Suppressor macrophage treated with lipopolysaccharide for 1 hour (primary cell): ENCODE data around the gene OR8J3.
"Not testable (repeated sequence)": the region's sequence is repeated elsewhere in the genome, so short reads cannot be mapped to it uniquely, and the experiment has no call there.

ENCODE experiments used
- DNase-seq, 3 donors: peaks; one replicate each; pipeline ENCODE4 v3.0.0-alpha.2; 2020 to 2022

Gene OR8J3, protein sequence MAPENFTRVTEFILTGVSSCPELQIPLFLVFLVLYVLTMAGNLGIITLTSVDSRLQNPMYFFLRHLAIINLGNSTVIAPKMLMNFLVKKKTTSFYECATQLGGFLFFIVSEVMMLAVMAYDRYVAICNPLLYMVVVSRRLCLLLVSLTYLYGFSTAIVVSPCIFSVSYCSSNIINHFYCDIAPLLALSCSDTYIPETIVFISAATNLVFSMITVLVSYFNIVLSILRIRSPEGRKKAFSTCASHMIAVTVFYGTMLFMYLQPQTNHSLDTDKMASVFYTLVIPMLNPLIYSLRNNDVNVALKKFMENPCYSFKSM

DNA sequence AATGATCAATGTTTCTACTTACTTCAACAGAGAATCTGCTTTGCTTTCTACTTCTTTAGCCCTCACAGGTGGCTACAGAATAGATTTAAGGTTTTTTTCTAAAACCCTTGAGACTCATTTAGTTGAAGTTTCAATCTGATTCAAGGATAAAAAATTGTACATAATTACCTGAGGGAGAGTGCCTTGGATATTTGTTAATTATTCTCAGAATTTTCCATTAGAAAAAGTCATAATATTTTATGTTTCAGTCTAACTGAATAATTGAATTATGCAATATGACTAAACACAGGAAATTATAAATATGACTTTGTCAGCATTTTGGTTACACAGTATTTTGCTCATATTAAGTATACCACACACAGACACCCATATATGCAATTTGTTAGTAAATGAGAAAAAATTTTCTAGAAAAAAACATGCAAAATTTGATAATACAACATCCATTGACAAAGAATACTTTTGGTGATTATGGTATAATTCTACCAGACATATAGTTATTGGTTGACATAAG lies at the start of gene OR8J3:
TSS of gene OR8J3 (minus strand) at position 51 of the 511 bp plus-strand sequence. CDS start 2,483 bp downstream, outside the sequence.
- no peak for DNase-seq

DNA sequence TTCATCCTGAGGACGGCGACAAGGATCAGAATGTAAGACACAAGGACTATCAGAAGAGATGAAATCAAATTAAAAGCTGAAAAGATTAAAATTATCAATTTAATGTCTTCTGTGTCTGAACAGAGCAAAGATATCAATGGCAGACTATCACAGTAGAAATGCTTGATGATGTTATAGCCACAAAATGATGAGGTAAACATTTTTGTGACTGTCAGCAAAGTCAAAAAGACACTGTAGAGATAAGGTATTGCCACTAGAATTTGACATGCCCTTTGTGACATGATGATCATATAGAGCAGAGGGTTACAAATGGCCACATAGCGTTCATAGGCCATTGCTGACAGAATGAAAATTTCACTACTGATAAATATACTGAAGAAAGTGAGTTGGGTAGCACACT lies 48.6 kb upstream of the OR8J3 start:
- DNase-seq, result no peak

DNA sequence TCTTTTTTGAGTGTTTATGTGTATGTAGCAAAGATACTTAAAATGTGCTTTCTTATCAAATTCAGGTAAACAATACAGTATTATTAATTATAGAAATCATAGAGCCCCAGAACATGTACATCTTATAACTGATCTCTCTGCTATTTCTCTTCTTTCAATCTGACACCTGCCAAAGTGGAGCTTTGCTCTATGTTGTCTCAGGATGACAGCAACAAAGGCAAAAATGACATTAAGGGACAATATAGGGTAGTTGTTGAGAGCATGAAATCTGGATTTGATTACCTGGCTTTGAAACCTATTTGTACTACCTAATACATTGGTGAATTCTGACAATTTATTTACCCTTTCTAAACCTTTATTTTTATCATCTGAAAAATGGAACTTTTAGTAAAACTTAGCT lies 43.5 kb upstream of the OR8J3 start:
- no peak for DNase-seq

DNA sequence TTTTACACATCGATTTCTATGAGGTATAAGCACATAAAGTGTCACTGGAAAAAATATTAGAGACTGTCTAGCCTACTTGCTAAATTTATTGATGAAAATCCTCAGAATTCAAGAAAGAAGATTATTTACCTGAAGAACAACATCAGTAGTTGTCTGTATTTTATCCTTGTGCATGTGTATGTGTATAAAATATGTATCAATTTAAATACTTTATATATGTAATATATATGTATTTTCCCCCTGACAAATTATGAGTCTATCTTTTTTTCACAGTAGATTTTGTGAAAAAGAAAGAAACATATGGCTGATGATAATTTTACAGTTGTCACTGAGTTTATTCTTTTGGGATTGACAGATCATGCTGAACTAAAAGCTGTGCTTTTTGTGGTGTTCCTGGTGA lies 36.3 kb upstream of the OR8J3 start, which contains the start of gene OR5J2:
TSS of gene OR5J2 (plus strand) at position 301 of the 400 bp plus-strand sequence. CDS start at position 301, 0 bp downstream.
- DNase-seq, result no peak

DNA sequence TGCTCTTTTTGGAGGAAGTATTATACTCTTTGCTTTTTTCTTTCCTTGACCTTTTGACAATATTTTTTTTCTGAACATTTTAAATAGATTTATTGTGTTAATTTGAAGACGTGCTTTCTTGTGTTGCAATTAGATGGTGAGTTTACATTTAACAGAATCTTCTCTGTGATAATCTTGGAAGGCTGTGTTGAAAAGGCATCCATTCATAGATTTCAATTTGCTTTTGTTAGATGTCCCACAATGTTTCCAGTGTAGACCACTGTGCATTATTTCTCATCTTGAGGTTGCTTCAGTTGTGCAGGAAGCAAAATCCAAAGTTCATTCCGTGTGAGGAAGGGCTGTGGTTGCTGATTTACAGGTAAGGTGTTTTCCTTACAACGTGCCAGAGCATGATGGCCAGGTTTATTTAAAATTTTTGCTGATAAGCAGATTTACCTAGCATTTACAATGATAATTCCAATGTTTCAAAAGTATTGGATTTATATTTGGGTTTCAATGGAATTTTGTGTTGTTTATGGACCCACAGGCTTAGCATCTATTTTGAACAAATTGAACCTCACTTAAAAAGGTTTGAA lies 32.3 kb upstream of the OR8J3 start:
- DNase-seq, result no peak

DNA sequence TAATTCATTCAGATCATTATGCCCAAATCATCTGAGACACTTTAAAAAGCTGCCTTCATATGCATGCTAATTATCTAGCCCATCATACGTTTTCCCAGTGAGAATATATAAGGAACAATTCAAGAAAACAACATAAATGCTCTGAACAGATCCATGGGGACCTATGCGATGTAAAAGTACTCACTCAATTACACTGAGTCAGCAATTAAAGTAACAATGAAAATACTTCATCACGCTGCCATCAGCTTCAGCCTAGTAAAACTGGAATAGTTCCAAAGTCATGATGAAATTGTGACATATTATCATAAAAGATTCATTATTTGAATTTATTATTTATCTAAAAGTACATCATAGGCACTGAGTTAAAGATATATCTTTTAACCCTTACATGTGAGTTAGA lies 23.8 kb upstream of the OR8J3 start:
- no peak for DNase-seq

DNA sequence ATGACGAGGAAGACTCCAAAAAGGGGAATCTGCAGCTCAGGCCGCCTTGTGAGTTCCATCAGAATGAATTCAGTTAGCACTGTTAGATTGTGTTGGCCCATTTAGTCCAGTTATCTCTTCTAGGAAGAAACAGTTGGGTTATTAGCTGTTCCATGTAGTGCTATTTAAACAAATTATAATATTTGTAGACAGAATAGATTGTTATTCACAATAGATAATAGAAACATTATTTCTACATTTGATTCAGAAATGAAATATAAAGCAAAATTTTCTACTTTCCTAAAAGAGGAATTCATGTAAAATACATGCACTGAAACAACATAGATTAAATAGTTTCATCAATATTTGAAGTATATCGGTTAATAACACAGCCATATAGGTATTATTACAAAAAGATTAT lies 20.2 kb upstream of the OR8J3 start, which contains the start of gene OR8K5:
TSS of gene OR8K5 (minus strand) at position 101 of the 400 bp plus-strand sequence. CDS start at position 101, 0 bp downstream.
- DNase-seq, result no peak

DNA sequence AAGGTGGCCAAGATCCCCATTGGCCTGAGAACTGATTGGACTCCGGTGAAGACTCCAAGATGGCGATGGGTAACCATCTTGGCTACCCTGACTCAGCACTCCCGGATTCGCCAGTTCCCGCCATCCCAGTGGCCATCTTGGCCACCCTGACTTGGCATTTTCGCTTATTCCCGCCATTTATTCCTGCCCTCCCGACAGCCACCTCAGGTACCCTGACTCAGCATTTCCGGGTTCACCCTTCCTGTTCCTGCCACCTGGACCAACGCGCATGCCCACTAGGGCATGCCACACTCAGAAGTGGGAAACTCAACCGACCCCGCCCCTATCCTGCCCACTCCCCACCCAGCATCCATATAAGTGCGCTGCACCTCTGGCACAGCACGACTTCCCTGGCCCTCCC lies 12.3 kb upstream of the OR8J3 start:
- no peak for DNase-seq

DNA sequence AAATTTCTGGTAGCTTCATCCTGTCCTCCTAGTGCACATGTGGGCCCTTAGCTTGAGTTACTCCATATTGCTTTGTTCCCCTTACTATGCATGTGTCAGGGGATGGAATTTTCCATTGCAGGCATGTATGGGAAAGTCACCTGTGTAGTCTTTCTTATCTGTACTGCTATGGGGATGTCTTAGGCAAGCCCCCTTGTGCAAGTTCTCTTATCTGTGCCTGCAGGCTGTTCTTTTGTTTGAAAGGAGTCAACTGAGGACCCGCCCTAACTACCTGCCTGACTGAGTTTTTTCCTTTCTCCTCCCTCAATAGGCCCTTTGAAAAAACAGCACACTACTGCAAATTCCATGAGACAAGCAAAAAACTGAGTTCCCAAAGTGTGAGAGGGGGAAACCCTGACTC lies 11.4 kb upstream of the OR8J3 start:
- no peak for DNase-seq

DNA sequence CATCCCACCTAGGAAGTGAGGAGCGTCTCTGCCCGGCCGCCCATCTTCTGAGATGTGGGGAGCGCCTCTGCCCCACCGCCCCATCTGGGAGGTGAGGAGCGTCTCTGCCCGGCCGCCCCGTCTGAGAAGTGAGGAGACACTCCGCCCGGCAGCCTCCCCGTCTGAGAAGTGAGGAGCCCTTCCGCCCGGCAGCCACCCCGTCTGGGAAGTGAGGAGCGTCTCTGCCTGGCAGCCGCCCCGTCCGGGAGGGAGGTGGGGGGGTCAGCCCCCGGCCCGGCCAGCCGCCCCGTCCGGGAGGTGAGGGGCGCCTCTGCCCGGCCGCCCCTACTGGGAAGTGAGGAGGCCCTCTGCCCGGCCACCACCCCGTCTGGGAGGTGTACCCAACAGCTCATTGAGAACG lies 3.7 kb upstream of the OR8J3 start:
- DNase-seq, result not testable (repeated sequence)

DNA sequence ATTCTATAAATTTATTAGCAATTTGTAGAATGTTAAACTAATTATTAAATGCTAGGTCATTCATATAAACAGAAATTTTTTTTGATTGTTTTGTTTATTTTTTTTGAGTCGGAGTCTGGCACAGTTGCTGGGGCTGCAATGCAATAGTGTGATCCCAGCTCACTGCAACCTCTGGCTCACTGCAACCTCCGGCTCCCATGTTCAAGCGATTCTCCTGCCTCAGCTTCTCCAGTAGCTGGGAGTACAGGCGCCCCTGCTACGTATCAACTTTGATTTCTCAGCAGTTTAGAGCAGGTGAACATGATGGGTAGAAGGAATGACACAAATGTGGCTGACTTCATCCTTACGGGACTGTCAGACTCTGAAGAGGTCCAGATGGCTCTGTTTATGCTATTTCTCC lies 17.9 kb downstream of the OR8J3 start, which contains the start of gene OR8H3:
TSS of gene OR8H3 (plus strand) at position 301 of the 400 bp plus-strand sequence. CDS start at position 301, 0 bp downstream.
- DNase-seq, result no peak

DNA sequence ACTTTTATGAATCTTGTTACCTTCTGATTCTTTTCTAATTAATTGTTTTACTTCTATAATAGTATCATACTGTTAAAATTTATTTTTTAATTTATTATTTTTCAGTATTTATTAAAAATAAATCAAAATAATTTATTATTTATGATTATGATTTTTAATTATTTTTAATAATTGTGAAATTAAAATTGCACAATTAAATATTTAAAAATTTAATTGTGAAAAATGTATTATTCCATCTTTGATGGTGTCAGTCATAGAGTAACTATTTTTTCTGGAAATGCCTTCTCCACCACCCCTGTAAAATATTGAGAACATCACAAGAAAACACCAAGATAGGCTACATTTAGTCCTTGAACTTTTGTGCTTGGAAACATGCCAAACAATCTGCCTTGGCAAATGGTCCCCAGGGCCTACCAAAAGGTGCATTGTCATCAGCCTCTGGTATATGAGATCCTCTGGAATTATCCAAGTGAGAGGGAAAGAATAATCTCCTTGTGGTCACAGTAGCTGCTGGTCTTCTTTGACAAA lies 36.7 kb downstream of the OR8J3 start, which contains the start of gene OR8H2:
TSS of gene OR8H2 (plus strand) at position 478 of the 528 bp plus-strand sequence. CDS start 1,356 bp downstream, outside the sequence.
- no peak for DNase-seq

DNA sequence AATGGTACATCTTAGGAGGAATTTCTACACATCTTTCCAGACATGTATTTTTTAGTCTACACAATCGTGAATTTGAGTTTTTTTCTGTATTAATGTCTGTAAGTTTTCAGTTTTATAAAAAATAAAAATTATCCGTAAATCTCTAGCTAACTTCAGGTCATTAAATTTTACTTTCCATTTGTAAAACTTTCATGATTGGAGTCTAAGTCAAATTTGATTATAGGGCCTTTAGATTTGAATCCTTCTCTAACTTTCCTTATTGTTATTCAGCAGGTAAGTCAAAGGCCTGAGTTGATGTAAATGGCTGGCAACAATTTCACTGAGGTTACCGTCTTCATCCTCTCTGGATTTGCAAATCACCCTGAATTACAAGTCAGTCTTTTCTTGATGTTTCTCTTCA lies 47.0 kb downstream of the OR8J3 start, which contains the start of gene OR8I2:
TSS of gene OR8I2 (plus strand) at position 301 of the 400 bp plus-strand sequence. CDS start at position 301, 0 bp downstream.
- no peak for DNase-seq

DNA sequence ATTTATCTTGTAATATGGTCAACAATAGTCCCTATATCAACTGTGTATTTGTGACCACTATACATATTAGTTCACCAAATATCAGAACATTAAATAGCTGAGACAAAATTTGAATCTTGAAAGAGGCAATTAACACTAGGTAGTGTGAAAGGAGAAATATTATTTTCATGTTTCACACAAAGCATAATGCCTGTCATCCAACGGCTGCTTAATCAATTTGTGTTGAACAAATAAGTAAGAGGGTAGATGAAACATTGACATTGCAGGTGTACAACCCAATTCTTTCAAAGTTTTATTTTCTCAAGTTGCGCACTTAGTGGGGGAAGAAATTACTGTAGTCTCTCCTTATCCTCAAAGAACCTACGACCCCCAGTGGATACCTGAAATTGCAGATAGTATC lies 50.3 kb downstream of the OR8J3 start:
- DNase-seq, result no peak
